ENCODE data around the gene WDFY2.

- TF ChIP-seq CTCF (IDR thresholded peaks at IDR 0.05) (no peak), POLR2A (IDR thresholded peaks at IDR 0.05) (no peak)
Observed at GRCh38 chr13:51644654-51645053, 60.4 kb downstream of the WDFY2 start.
